Stimulated activated CD4-positive, alpha-beta T cell treated with anti-CD3 and anti-CD28 coated beads, TNF-alpha, amount 100 ng/mL, for 4 hours (primary cell): ENCODE data around the gene PYGB.
"Not testable (repeated sequence)": the region's sequence is repeated elsewhere in the genome, so short reads cannot be mapped to it uniquely, and the experiment has no call there.

Source experiments
- DNase-seq, 3 experiments: peaks; one replicate each; pipeline ENCODE4 v3.0.0-alpha.2; 2020; ENCODE audit warnings: low read depth in 3 of 3

Gene PYGB

GRCh38 chr20:25314497-25315417, 66.9 kb downstream of the PYGB start:
- DNase-seq = no peak

- DNase-seq = no peak
Observed at GRCh38 chr20:25315418-25316210, 67.7 kb downstream of the PYGB start.

- no peak for DNase-seq
Observed at GRCh38 chr20:25316506-25317190, 68.8 kb downstream of the PYGB start.

- no peak for DNase-seq
Observed at GRCh38 chr20:25317351-25318075, 69.6 kb downstream of the PYGB start.

- no peak for DNase-seq
Observed at GRCh38 chr20:25318471-25319240, 70.8 kb downstream of the PYGB start.

GRCh38 chr20:25319241-25320034, 71.6 kb downstream of the PYGB start:
- DNase-seq = no peak

GRCh38 chr20:25320035-25320800, 72.3 kb downstream of the PYGB start:
- no peak for DNase-seq

- no peak for DNase-seq
Observed at GRCh38 chr20:25321262-25321831, 73.5 kb downstream of the PYGB start.

GRCh38 chr20:25321991-25322390, 74.1 kb downstream of the PYGB start:
- DNase-seq = no peak

- DNase-seq = no peak
Observed at GRCh38 chr20:25323496-25324246, 75.8 kb downstream of the PYGB start.

GRCh38 chr20:25324412-25324811, 76.5 kb downstream of the PYGB start:
- DNase-seq = no peak

GRCh38 chr20:25325073-25325472, 77.2 kb downstream of the PYGB start:
- no peak for DNase-seq

- DNase-seq = no peak
Observed at GRCh38 chr20:25325997-25326396, 78.1 kb downstream of the PYGB start.

- DNase-seq = no peak
Observed at GRCh38 chr20:25327521-25328235, 79.8 kb downstream of the PYGB start.

GRCh38 chr20:25328954-25329498, 81.1 kb downstream of the PYGB start:
- DNase-seq = no peak

GRCh38 chr20:25334972-25335371, 87.1 kb downstream of the PYGB start:
- not testable (repeated sequence) for DNase-seq
